A549 (cell line): ENCODE measurements around the gene MINDY3. TPM values are rescaled to one million over a fixed set of nuclear protein-coding genes. Genes with fewer than 3 reads are reported as not detected.

ENCODE experiments used
- ATAC-seq, 2 experiments: fragments of 200-7000 bp in 1 of 2; fragments of >200 bp in 1 of 2; cut with Nextera tagmentation in 1 of 2; cut with Tn5 transposase in 1 of 2; 3 replicates each; pipeline versions ENCODE4 v1.8.0 to v1.9.1; 2018 to 2020; ENCODE audit warnings: mild to moderate bottlenecking in 1 of 2, moderate library complexity in 1 of 2
- CTCF ChIA-PET: fragments of 300-600 bp; sonication (Branson Sonifier 250); formaldehyde crosslinking; extraction: SDS; loops from one replicate; lab custom pipeline; 2021; ENCODE audit warnings: antibody characterized with exemption, inconsistent platforms; lab: Yijun Ruan, JAX
- POLR2A ChIA-PET: fragments of 350-600 bp; formaldehyde crosslinking; extraction: SDS; loops from one replicate; lab custom pipeline; 2021; ENCODE audit warnings: antibody characterized with exemption, inconsistent platforms; lab: Yijun Ruan, JAX
- DNase-seq, 2 experiments: peaks; one replicate each; pipeline versions ENCODE4 v3.0.0 to v3.0.0-alpha.2; 2011 to 2016; ENCODE audit warnings: low read depth in 1 of 2, low spot score in 1 of 2
- FAIRE-seq: peaks from 2 replicates; lab custom pipeline; 2011; peaks lifted over from hg19 to GRCh38; lab: Jason Lieb, UNC
- H3K27ac ChIP-seq, 2 experiments: fragments of >200 bp; sonication (Bioruptor Twin); formaldehyde crosslinking; 3 replicates each; pipeline ENCODE4 v1.5.1; 2016 to 2017
- H3K4me1 ChIP-seq: fragments of >200 bp; sonication (Bioruptor Twin); formaldehyde crosslinking; 3 replicates; pipeline ENCODE4 v1.6.1; 2016
- H3K4me2 ChIP-seq: fragments of >200 bp; sonication (Bioruptor Twin); formaldehyde crosslinking; 3 replicates; pipeline ENCODE4 v1.6.1; 2016
- H3K4me3 ChIP-seq: fragments of >200 bp; sonication (Bioruptor Twin); formaldehyde crosslinking; 3 replicates; pipeline ENCODE4 v1.5.1; 2016
- H3K9me3 ChIP-seq: fragments of >200 bp; sonication (Bioruptor Twin); formaldehyde crosslinking; 3 replicates; pipeline ENCODE4 v1.6.1; 2016
- BCL3 ChIP-seq: fragments of >200 bp; sonication (Bioruptor Twin); formaldehyde crosslinking; IDR thresholded peaks from 3 replicates; pipeline ENCODE4 v1.6.1; 2016
- CBX2 ChIP-seq: fragments of 200-600 bp; sonication (generic); IDR thresholded peaks from 2 replicates; pipeline ENCODE4 v1.6.1; 2016; ENCODE audit warnings: low read depth, mild to moderate bottlenecking, borderline replicate concordance
- CEBPB ChIP-seq, 2 experiments: fragments of >200 bp in 1 of 2; sonication (Bioruptor Twin) in 1 of 2; formaldehyde crosslinking in 1 of 2; IDR thresholded peaks; 2 replicates each; pipeline ENCODE4 v1.6.1; 2012 to 2016
- CTCF ChIP-seq: fragments of >200 bp; sonication (Bioruptor Twin); formaldehyde crosslinking; IDR thresholded peaks from 3 replicates; pipeline ENCODE4 v1.5.1; 2016
- E2F6 ChIP-seq: IDR thresholded peaks from 2 replicates; pipeline ENCODE4 v1.6.1; 2012; ENCODE audit warnings: low read depth, borderline replicate concordance
- EHMT2 ChIP-seq: fragments of 200-600 bp; sonication (generic); IDR thresholded peaks from 2 replicates; pipeline ENCODE4 v1.6.1; 2016; ENCODE audit warnings: antibody characterized with exemption, low read depth, mild to moderate bottlenecking, moderate library complexity
- FOSB ChIP-seq: fragments of 250-450 bp; sonication (Bioruptor Pico); IDR thresholded peaks from 2 replicates; pipeline ENCODE4 v1.5.0; 2020; ENCODE audit warnings: mild to moderate bottlenecking, moderate library complexity
- HES2 ChIP-seq: fragments of >200 bp; sonication (Bioruptor Twin); formaldehyde crosslinking; IDR thresholded peaks from 2 replicates; pipeline ENCODE4 v1.6.1; 2016
- HEYL ChIP-seq: fragments of 250-450 bp; sonication (Bioruptor Pico); IDR thresholded peaks from 2 replicates; pipeline ENCODE4 v1.8.0; 2021; ENCODE audit warnings: mild to moderate bottlenecking, moderate library complexity
- JUN ChIP-seq, 2 experiments: fragments of >200 bp; sonication (Bioruptor Twin); formaldehyde crosslinking; IDR thresholded peaks; 2 replicates in 1 of 2; 3 replicates in 1 of 2; pipeline ENCODE4 v1.6.1; 2016 to 2017
- JUNB ChIP-seq: fragments of >200 bp; sonication (Bioruptor Twin); formaldehyde crosslinking; IDR thresholded peaks from 2 replicates; pipeline ENCODE4 v1.6.1; 2016
- MAFK ChIP-seq: fragments of 450-650 bp; IDR thresholded peaks from 2 replicates; pipeline ENCODE4 v1.6.1; 2014; ENCODE audit not compliant: partially characterized antibody
- MYC ChIP-seq: IDR thresholded peaks from 2 replicates; pipeline ENCODE4 v1.6.1; 2012; ENCODE audit warnings: mild to moderate bottlenecking, inconsistent platforms, low read length, improper control_type of control experiment, borderline replicate concordance
- NPAS2 ChIP-seq: fragments of 250-450 bp; sonication (Bioruptor Pico); IDR thresholded peaks from 2 replicates; pipeline ENCODE4 v1.8.0; 2022; ENCODE audit warnings: mild to moderate bottlenecking, moderate library complexity, borderline replicate concordance
- NR3C1 ChIP-seq: fragments of >200 bp; sonication (Bioruptor Twin); formaldehyde crosslinking; IDR thresholded peaks from 3 replicates; pipeline ENCODE4 v1.6.1; 2017
- PHF8 ChIP-seq: fragments of 200-600 bp; sonication (generic); IDR thresholded peaks from 2 replicates; pipeline ENCODE4 v1.6.1; 2016; ENCODE audit warnings: low read depth, mild to moderate bottlenecking, antibody characterized with exemption, moderate library complexity, borderline replicate concordance
- POLR2A ChIP-seq: IDR thresholded peaks from 2 replicates; pipeline ENCODE4 v1.6.1; 2012; ENCODE audit warnings: mild to moderate bottlenecking, low read length
- POLR2AphosphoS2 ChIP-seq: conservative IDR thresholded peaks from 2 replicates; pipeline ENCODE4 v1.6.1; 2012; ENCODE audit warnings: low read length, improper control_type of control experiment, inconsistent platforms
- RAD21 ChIP-seq, 2 experiments: fragments of >200 bp in 1 of 2; sonication (Bioruptor Twin) in 1 of 2; formaldehyde crosslinking in 1 of 2; IDR thresholded peaks in 1 of 2; conservative IDR thresholded peaks in 1 of 2; 2 replicates in 1 of 2; 3 replicates in 1 of 2; pipeline ENCODE4 v1.6.1; 2012 to 2018; ENCODE audit warnings: inconsistent platforms in 1 of 2
- RARB ChIP-seq: fragments of 250-450 bp; sonication (Bioruptor Pico); IDR thresholded peaks from 2 replicates; pipeline ENCODE4 v1.8.0; 2021; ENCODE audit warnings: mild to moderate bottlenecking, moderate library complexity
- USF2 ChIP-seq: fragments of 450-650 bp; IDR thresholded peaks from 2 replicates; pipeline ENCODE4 v1.6.1; 2014; ENCODE audit warnings: antibody characterized with exemption
- ZC3H11A ChIP-seq: fragments of 450-650 bp; IDR thresholded peaks from 2 replicates; pipeline ENCODE4 v1.6.1; 2014; ENCODE audit warnings: antibody characterized with exemption, mild to moderate bottlenecking
- ZNF302 ChIP-seq: fragments of 250-450 bp; sonication (Bioruptor Pico); IDR thresholded peaks from 2 replicates; pipeline ENCODE4 v1.9.0; 2021; ENCODE audit warnings: inconsistent platforms, mild to moderate bottlenecking, moderate library complexity
- WGBS: methylation state at CpG from one replicate; pipeline ENCODE4 v1.1.6; 2017; ENCODE audit errors: missing lambda C conversion rate; 5-methylcytosine and 5-hydroxymethylcytosine counted together
- polyA plus RNA-seq, 4 experiments: library from polyadenylated mRNA; depleted of rRNA in 3 of 4; stranded (reverse); fragments of >200 nt; fragmentation: RNase III in 1 of 4; extraction: RNeasy Plus Mini Kit Qiagen cat#74134 plus additional on column Dnase treatment in 1 of 4; gene quantifications; 2 replicates in 3 of 4; 3 replicates in 1 of 4; pipeline ENCODE4 v1.2.3, GENCODE V29; 2011 to 2017

Gene MINDY3
- polyA plus RNA-seq, 2 of the 4 experiments (the other 2 are of a cell fraction): 14.4 to 25.3 TPM

- TF ChIP-seq CBX2 (no peak), MYC (no peak), CTCF (no peak), HES2 (no peak), POLR2AphosphoS2 (no peak), USF2 (no peak), JUN (IDR thresholded peaks at IDR 0.05) (no peak), BCL3 (no peak), RAD21 (conservative IDR thresholded peaks at IDR 0.05 in 1 of 2, IDR thresholded peaks at IDR 0.05 in 1 of 2) (no peak), EHMT2 (no peak), NR3C1 (no peak), ZC3H11A (no peak), JUNB (no peak), POLR2A (no peak), FOSB (no peak), MAFK (no peak), HEYL (CRISPR knock-in tag) (no peak), CEBPB (IDR thresholded peaks at IDR 0.05) (no peak), NPAS2 (no peak)
- ATAC-seq: no peak
- WGBS: 48% methylated on average over 5 of the region's 5 CpGs
Measured at GRCh38 chr10:15737656-15738055, 122.7 kb downstream of the MINDY3 start.

GRCh38 chr10:15735763-15736162 is 124.5 kb downstream of the MINDY3 start:
- ChIA-PET CTCF (no interaction called here), POLR2A (no interaction called here)
- WGBS: 4% methylated on average over 4 of the region's 4 CpGs
- no peak overlapping the region for H3K4me2 ChIP-seq
- H3K9me3 ChIP-seq: no peaks in the 10 kb centered on the region
- FAIRE-seq (no peak), DNase-seq (no peak), ATAC-seq (no peak)
- no peak overlapping the region for H3K27ac ChIP-seq
- no peak for TF ChIP-seq CBX2
- TF ChIP-seq USF2: no peak
- no peak for TF ChIP-seq PHF8
- no peak for TF ChIP-seq CTCF
- no peak for TF ChIP-seq E2F6
- no peak for TF ChIP-seq RARB
- no peak for TF ChIP-seq HEYL (CRISPR knock-in tag)
- TF ChIP-seq ZNF302: no peak
- H3K4me1 ChIP-seq: no peaks in the 10 kb centered on the region
- no peak overlapping the region for H3K4me3 ChIP-seq

More at GRCh38 chr10:15737656-15738055, 122.7 kb downstream of the MINDY3 start:
- H3K27ac ChIP-seq: no peak overlapping the region
- FAIRE-seq: no peak
- ChIA-PET CTCF (no interaction called here), POLR2A (no interaction called here)
- no peaks in the 10 kb centered on the region for H3K9me3 ChIP-seq
- H3K4me3 ChIP-seq: no peak overlapping the region
- DNase-seq: no peak
- H3K4me1 ChIP-seq: no peaks in the 10 kb centered on the region
- no peak overlapping the region for H3K4me2 ChIP-seq
